HepG2 (cell line): ENCODE results near the gene SHISA5. TPM values are rescaled to one million over a fixed set of nuclear protein-coding genes. Genes with fewer than 3 reads are reported as not detected.

Source experiments
- ATAC-seq: fragments of 200-7000 bp; cut with Tn5 transposase; 3 replicates; pipeline ENCODE4 v1.9.1; 2020; ENCODE audit warnings: mild to moderate bottlenecking, moderate library complexity
- BruUV-seq: library from RNA; stranded (reverse); fragments of 400-500 nt; replicated peaks from 2 replicates; lab custom pipeline; 2021; lab: Mats Ljungman, UMichigan
- CTCF ChIA-PET: fragments of 300-600 bp; formaldehyde crosslinking; extraction: SDS; loops from one replicate; lab custom pipeline; 2021; ENCODE audit warnings: low total read pairs, inconsistent platforms, low intra/inter-chr PET ratio; lab: Yijun Ruan, JAX
- POLR2A ChIA-PET: fragments of 350-600 bp; sonication (Branson Sonifier 250); formaldehyde crosslinking; loops from one replicate; lab custom pipeline; 2020; ENCODE audit warnings: antibody characterized with exemption, inconsistent platforms; lab: Yijun Ruan, JAX
- DNase-seq: peaks from one replicate; pipeline ENCODE4 v3.0.0-alpha.2; 2015; ENCODE audit warnings: low spot score
- FAIRE-seq: peaks from 3 replicates; lab custom pipeline; 2011; peaks lifted over from hg19 to GRCh38; lab: Jason Lieb, UNC
- H2AFZ ChIP-seq: one replicate; pipeline ENCODE4 v1.6.1; 2011; ENCODE audit warnings: low read length, inconsistent platforms
- H3K27ac ChIP-seq: fragments of 300-600 bp; 3 replicates; pipeline ENCODE4 v1.8.0; 2011; ENCODE audit warnings: mixed run types, mild to moderate bottlenecking, mixed read lengths, low read length, inconsistent platforms; ENCODE audit not compliant: insufficient read depth; ENCODE audit errors: extremely low read length
- H3K27me3 ChIP-seq, 2 experiments: fragments of 200-600 bp in 1 of 2; 2 replicates in 1 of 2; 3 replicates in 1 of 2; pipeline versions ENCODE4 v1.6.0 to v1.8.0; 2011; ENCODE audit warnings: low read length in 2 of 2, mild to moderate bottlenecking in 2 of 2, moderate library complexity in 2 of 2, inconsistent platforms in 1 of 2; ENCODE audit not compliant: insufficient read depth in 2 of 2, control insufficient read depth in 1 of 2
- H3K36me3 ChIP-seq, 2 experiments: fragments of 200-600 bp in 1 of 2; replicated peaks in 1 of 2; 2 replicates in 1 of 2; 3 replicates in 1 of 2; pipeline versions ENCODE4 v1.5.1 to v1.8.0; 2011; ENCODE audit warnings: low read length in 2 of 2, inconsistent platforms in 1 of 2; ENCODE audit not compliant: insufficient read depth in 2 of 2, control insufficient read depth in 1 of 2
- H3K4me1 ChIP-seq: 2 replicates; pipeline ENCODE4 v1.5.1; 2012; ENCODE audit warnings: low read length, inconsistent platforms; ENCODE audit not compliant: insufficient read depth
- H3K4me2 ChIP-seq: 2 replicates; pipeline ENCODE4 v1.6.0; 2011; ENCODE audit warnings: low read depth, low read length, inconsistent platforms
- H3K4me3 ChIP-seq, 3 experiments: fragments of 200-600 bp in 1 of 3; sonication (generic), shearing (Covaris generic) in 1 of 3; replicated peaks in 1 of 3; 2 replicates each; pipeline ENCODE4 v1.5.1; 2011 to 2016; ENCODE audit warnings: low read length in 3 of 3, inconsistent platforms in 2 of 3, low read depth in 2 of 3, mild to moderate bottlenecking in 2 of 3, control low read depth in 1 of 3, mixed read lengths in 1 of 3; ENCODE audit not compliant: insufficient read depth in 1 of 3
- H3K79me2 ChIP-seq: one replicate; pipeline ENCODE4 v1.6.1; 2011; ENCODE audit warnings: low read length, inconsistent platforms; ENCODE audit not compliant: insufficient read depth
- H3K9ac ChIP-seq: 2 replicates; pipeline ENCODE4 v1.6.0; 2011; ENCODE audit warnings: mild to moderate bottlenecking, low read depth, low read length, inconsistent platforms; ENCODE audit not compliant: insufficient read depth
- H3K9me3 ChIP-seq: 2 replicates; pipeline ENCODE4 v1.5.1; 2012; ENCODE audit warnings: mild to moderate bottlenecking, low read length
- H4K20me1 ChIP-seq: 2 replicates; pipeline ENCODE4 v1.6.0; 2011; ENCODE audit warnings: inconsistent platforms, mild to moderate bottlenecking, low read length, moderate library complexity; ENCODE audit not compliant: insufficient read depth
- AGO1 ChIP-seq: fragments of 200-400 bp; formaldehyde crosslinking; IDR thresholded peaks from 2 replicates; pipeline ENCODE4 v1.6.1; 2017; ENCODE audit warnings: mild to moderate bottlenecking, low read depth, low read length, moderate library complexity; ENCODE audit not compliant: poor library complexity, severe bottlenecking
- EZH2 ChIP-seq: conservative IDR thresholded peaks from 2 replicates; pipeline ENCODE4 v1.6.1; 2012; ENCODE audit warnings: mild to moderate bottlenecking, low read depth, low read length, moderate library complexity
- GMEB1 ChIP-seq: sonication (generic); formaldehyde crosslinking; IDR thresholded peaks from 2 replicates; pipeline ENCODE4 v1.5.1; 2020; ENCODE audit warnings: missing genetic modification reagents, mild to moderate bottlenecking, borderline replicate concordance
- HES4 ChIP-seq: sonication (generic); formaldehyde crosslinking; IDR thresholded peaks from 2 replicates; pipeline ENCODE4 v1.9.0; 2021; ENCODE audit warnings: mild to moderate bottlenecking, missing genetic modification reagents, borderline replicate concordance
- MAX ChIP-seq: IDR thresholded peaks from 2 replicates; pipeline ENCODE4 v1.6.1; 2012; ENCODE audit warnings: inconsistent platforms
- MEIS2 ChIP-seq: sonication (generic); formaldehyde crosslinking; IDR thresholded peaks from 2 replicates; pipeline ENCODE4 v1.9.0; 2021; ENCODE audit warnings: mild to moderate bottlenecking, missing genetic modification reagents
- MXD4 ChIP-seq: IDR thresholded peaks from 2 replicates; pipeline ENCODE4 v1.6.1; 2016; ENCODE audit warnings: mild to moderate bottlenecking, missing biosample characterization, missing genetic modification reagents
- NFKBIZ ChIP-seq: IDR thresholded peaks from 2 replicates; pipeline ENCODE4 v1.6.1; 2018; ENCODE audit warnings: missing genetic modification reagents, missing compliant biosample characterization
- SALL2 ChIP-seq: sonication (generic); formaldehyde crosslinking; IDR thresholded peaks from 2 replicates; pipeline ENCODE4 v1.8.1; 2023; ENCODE audit warnings: mild to moderate bottlenecking, missing genetic modification reagents, inconsistent platforms
- ZBTB8A ChIP-seq: sonication (generic); formaldehyde crosslinking; IDR thresholded peaks from 2 replicates; pipeline ENCODE4 v1.4.0; 2020; ENCODE audit warnings: mild to moderate bottlenecking, low read depth, missing genetic modification reagents, borderline replicate concordance
- ZNF232 ChIP-seq: sonication (generic); formaldehyde crosslinking; IDR thresholded peaks from 2 replicates; pipeline ENCODE4 v1.4.0; 2020; ENCODE audit warnings: missing genetic modification reagents, borderline replicate concordance
- ZNF317 ChIP-seq: sonication (generic); formaldehyde crosslinking; IDR thresholded peaks from 2 replicates; pipeline ENCODE4 v1.5.0; 2020; ENCODE audit warnings: mild to moderate bottlenecking, missing genetic modification reagents
- ZNF354B ChIP-seq: sonication (generic); formaldehyde crosslinking; IDR thresholded peaks from 2 replicates; pipeline ENCODE4 v1.8.0; 2022; ENCODE audit warnings: mild to moderate bottlenecking, missing genetic modification reagents
- ZNF678 ChIP-seq: sonication (generic); formaldehyde crosslinking; IDR thresholded peaks from 2 replicates; pipeline ENCODE4 v1.4.0; 2020; ENCODE audit warnings: mild to moderate bottlenecking, missing genetic modification reagents
- ZNF790 ChIP-seq: sonication (generic); formaldehyde crosslinking; IDR thresholded peaks from 2 replicates; pipeline ENCODE4 v1.8.0; 2022; ENCODE audit warnings: missing genetic modification reagents, mild to moderate bottlenecking, borderline replicate concordance
- WGBS: methylation state at CpG from one replicate; pipeline ENCODE4 v1.1.6; 2017; ENCODE audit warnings: low lambda C conversion rate; 5-methylcytosine and 5-hydroxymethylcytosine counted together
- in situ Hi-C: cut with HindIII; loops from 2 replicates; pipeline ENCODE4 v1.10.0; 2017; ENCODE audit warnings: low pct_unique_long_range_greater_than_20kb; ENCODE audit not compliant: extremely low pct_ligation_motif_present
- intact Hi-C: fragments of 100-400 bp; cut with micrococcal nuclease; formaldehyde crosslinking; loops from one replicate; pipeline ENCODE4 v1.10.0; 2022; ENCODE audit not compliant: unreplicated experiment
- polyA plus RNA-seq, 8 experiments: library from polyadenylated mRNA; depleted of rRNA in 3 of 8; stranded (reverse) in 7 of 8; unstranded in 1 of 8; fragments of >200 nt; fragmentation: Illumina TruSeq in 4 of 8; extraction: Trizol in 4 of 8; gene quantifications; 2 replicates each; pipeline versions ENCODE4 v1.2.1 to v1.2.3, GENCODE V29; 2011 to 2016; ENCODE audit warnings: low read depth in 4 of 8, missing spikeins in 1 of 8, mixed read lengths in 1 of 8; ENCODE audit not compliant: insufficient read depth in 1 of 8
- total RNA-seq, 5 experiments: library from RNA; depleted of rRNA; stranded (reverse); fragments of >200 nt; fragmentation: Illumina TruSeq; extraction: Trizol; gene quantifications; 2 replicates each; pipeline ENCODE4 v1.2.3, GENCODE V29; 2016; ENCODE audit warnings: low read depth in 1 of 5

SHISA5 gene
- total and polyA plus RNA-seq, 2 of the 13 experiments (the other 11 are each of a cell fraction or from before 2014, with no cell fraction given), result 75.8 to 91.4 TPM

- DNase-seq, result no peak
- H3K27me3 ChIP-seq, result no peaks in the 10 kb centered on the region
- ATAC-seq, result no peak
- ChIA-PET CTCF (no interaction called here), POLR2A (no interaction called here)
- no peak overlapping the region for H3K4me3 ChIP-seq
- no peak overlapping the region for H2AFZ ChIP-seq
- BruUV-seq, result no TSS peak
- H3K4me1 ChIP-seq, result no peaks in the 10 kb centered on the region
- H4K20me1 ChIP-seq, result no peaks in the 10 kb centered on the region
- H3K36me3 ChIP-seq, result peaks cover 39 to 83% of the 10 kb centered on the region in 2 experiments
- H3K27ac ChIP-seq, result no peak overlapping the region
- intact Hi-C loops (no loop called here), in situ Hi-C loops (no loop called here)
- no peaks in the 10 kb centered on the region for H3K9me3 ChIP-seq
- H3K4me2 ChIP-seq, result no peak overlapping the region
- H3K79me2 ChIP-seq, result no peaks in the 10 kb centered on the region
- WGBS, result 92% methylated on average over 2 of the region's 12 CpGs
- TF ChIP-seq MAX, result no peak
- TF ChIP-seq ZNF317, result no peak
- no peak for TF ChIP-seq ZNF678 (CRISPR knock-in tag)
- no peak for TF ChIP-seq GMEB1
- TF ChIP-seq EZH2, result no peak
- no peak for TF ChIP-seq ZNF790
- TF ChIP-seq ZBTB8A (CRISPR knock-in tag), result no peak
- TF ChIP-seq MEIS2, result no peak
- no peak for TF ChIP-seq NFKBIZ (CRISPR knock-in tag)
- no peak for TF ChIP-seq ZNF232 (CRISPR knock-in tag)
- no peak for TF ChIP-seq MXD4 (CRISPR knock-in tag)
- TF ChIP-seq SALL2 (CRISPR knock-in tag), result no peak
- no peak for TF ChIP-seq ZNF354B (CRISPR knock-in tag)
- TF ChIP-seq HES4 (CRISPR knock-in tag), result no peak
- no peak for TF ChIP-seq AGO1
- no peak for FAIRE-seq
- no peak overlapping the region for H3K9ac ChIP-seq
Observed at GRCh38 chr3:48538451-48538850, 34.5 kb upstream of the SHISA5 start.
